SK-N-SH (cell line): ENCODE measurements around the gene BAD. TPM values are rescaled to one million over a fixed set of nuclear protein-coding genes. Genes with fewer than 3 reads are reported as not detected.

Experiments
- CTCF ChIA-PET: fragments of 300-600, 350-600 bp; formaldehyde crosslinking; extraction: SDS; loops from one replicate; lab custom pipeline; 2021; lab: Yijun Ruan, JAX
- POLR2A ChIA-PET: fragments of 350-600 bp; sonication (Branson Sonifier 250); formaldehyde crosslinking; extraction: SDS; loops from one replicate; lab custom pipeline; 2020; ENCODE audit warnings: antibody characterized with exemption, inconsistent platforms; lab: Yijun Ruan, JAX
- DNase-seq: peaks from one replicate; pipeline ENCODE4 v3.0.0; 2012
- H2AFZ ChIP-seq: fragments of 200-600 bp; sonication (generic); 2 replicates; pipeline ENCODE4 v1.8.1; 2016; ENCODE audit warnings: antibody characterized with exemption, mild to moderate bottlenecking, low read depth
- H3F3A ChIP-seq: fragments of 200-600 bp; sonication (generic); replicated peaks from 2 replicates; pipeline ENCODE3; 2016; ENCODE audit warnings: antibody characterized with exemption, mild to moderate bottlenecking; ENCODE audit not compliant: insufficient read depth
- H3K27ac ChIP-seq, 2 experiments: fragments of 200-500 bp in 1 of 2; fragments of 200-600 bp in 1 of 2; sonication (Bioruptor generic) in 1 of 2; sonication (generic), shearing (Covaris generic) in 1 of 2; 2 replicates each; pipeline versions ENCODE4 v1.5.1 to v1.6.1; 2014 to 2016; ENCODE audit warnings: low read depth in 2 of 2, inconsistent platforms in 1 of 2, low read length in 1 of 2, mild to moderate bottlenecking in 1 of 2, mixed read lengths in 1 of 2
- H3K27me3 ChIP-seq: fragments of 200-600 bp; sonication (generic), shearing (Covaris generic); 2 replicates; pipeline ENCODE4 v1.6.1; 2016; ENCODE audit warnings: mixed run types; ENCODE audit not compliant: insufficient read depth
- H3K36me3 ChIP-seq, 2 experiments: fragments of 200-500 bp in 1 of 2; fragments of 200-600 bp in 1 of 2; sonication (Bioruptor generic) in 1 of 2; sonication (generic) in 1 of 2; replicated peaks in 1 of 2; 2 replicates each; pipeline versions ENCODE3 to v1.5.1; 2014 to 2016; ENCODE audit warnings: low read length in 1 of 2, mild to moderate bottlenecking in 1 of 2; ENCODE audit not compliant: insufficient read depth in 2 of 2, control insufficient read depth in 1 of 2
- H3K4me1 ChIP-seq, 2 experiments: fragments of 200-500 bp in 1 of 2; fragments of 200-600 bp in 1 of 2; sonication (Bioruptor generic) in 1 of 2; sonication (generic), shearing (Covaris generic) in 1 of 2; 2 replicates each; pipeline versions ENCODE4 v1.5.1 to v1.6.1; 2014 to 2016; ENCODE audit warnings: low read depth in 1 of 2, low read length in 1 of 2, mixed run types in 1 of 2; ENCODE audit not compliant: insufficient read depth in 2 of 2, control insufficient read depth in 1 of 2
- H3K4me2 ChIP-seq: fragments of 200-600 bp; sonication (generic), shearing (Covaris generic); 2 replicates; pipeline ENCODE4 v1.6.1; 2017; ENCODE audit warnings: mixed run types
- H3K4me3 ChIP-seq, 2 experiments: fragments of 200-500 bp in 1 of 2; fragments of 200-600 bp in 1 of 2; sonication (Bioruptor generic) in 1 of 2; sonication (generic), shearing (Covaris generic) in 1 of 2; 2 replicates each; pipeline versions ENCODE4 v1.5.1 to v1.8.1; 2014 to 2016; ENCODE audit warnings: low read depth in 2 of 2, inconsistent platforms in 1 of 2, low read length in 1 of 2, mild to moderate bottlenecking in 1 of 2, mixed read lengths in 1 of 2, moderate library complexity in 1 of 2
- H3K79me2 ChIP-seq: fragments of 200-600 bp; sonication (generic); 2 replicates; pipeline ENCODE4 v1.8.1; 2017; ENCODE audit warnings: mild to moderate bottlenecking; ENCODE audit not compliant: insufficient read depth
- H3K9ac ChIP-seq: fragments of 200-600 bp; sonication (generic); 2 replicates; pipeline ENCODE4 v1.6.1; 2017; ENCODE audit warnings: mixed run types
- H3K9me2 ChIP-seq: fragments of 200-600 bp; sonication (generic); 2 replicates; pipeline ENCODE4 v1.6.1; 2017; ENCODE audit warnings: mixed run types
- H3K9me3 ChIP-seq: fragments of 200-600 bp; sonication (generic); 2 replicates; pipeline ENCODE4 v1.6.1; 2017; ENCODE audit warnings: mixed run types, mild to moderate bottlenecking, moderate library complexity
- H4K20me1 ChIP-seq: fragments of 200-600 bp; sonication (generic); 2 replicates; pipeline ENCODE4 v1.6.1; 2017; ENCODE audit warnings: mild to moderate bottlenecking, mixed run types; ENCODE audit not compliant: insufficient read depth
- CHD2 ChIP-seq: fragments of 150-350 bp; IDR thresholded peaks from 2 replicates; pipeline ENCODE4 v1.6.1; 2018; ENCODE audit warnings: low read length; ENCODE audit not compliant: partially characterized antibody
- CTCF ChIP-seq: fragments of 200-600 bp; sonication (generic); IDR thresholded peaks from 2 replicates; pipeline ENCODE4 v1.6.1; 2017; ENCODE audit warnings: antibody characterized with exemption, mild to moderate bottlenecking, moderate library complexity
- ELF1 ChIP-seq: IDR thresholded peaks from 2 replicates; pipeline ENCODE4 v1.4.0; 2012
- GABPA ChIP-seq: IDR thresholded peaks from 2 replicates; pipeline ENCODE4 v1.4.0; 2012; ENCODE audit warnings: low read depth, mild to moderate bottlenecking
- MAX ChIP-seq: IDR thresholded peaks from 2 replicates; pipeline ENCODE4 v1.4.0; 2012; ENCODE audit warnings: low read depth
- MEF2A ChIP-seq: IDR thresholded peaks from 2 replicates; pipeline ENCODE4 v1.4.0; 2012; ENCODE audit warnings: low read depth, borderline replicate concordance
- NFIC ChIP-seq: IDR thresholded peaks from 2 replicates; pipeline ENCODE4 v1.4.0; 2012; ENCODE audit warnings: borderline replicate concordance
- POLR2AphosphoS5 ChIP-seq: IDR thresholded peaks from 2 replicates; pipeline ENCODE4 v1.6.1; 2012; ENCODE audit warnings: low read depth, low read length
- REST ChIP-seq: IDR thresholded peaks from 2 replicates; pipeline ENCODE4 v1.6.1; 2012; ENCODE audit warnings: mild to moderate bottlenecking, low read depth, low read length, moderate library complexity
- RFX5 ChIP-seq: IDR thresholded peaks from 2 replicates; pipeline ENCODE4 v1.6.1; 2012; ENCODE audit warnings: mild to moderate bottlenecking, improper control_type of control experiment, low read length
- RXRA ChIP-seq: IDR thresholded peaks from 2 replicates; pipeline ENCODE4 v1.4.0; 2012; ENCODE audit warnings: low read depth, mild to moderate bottlenecking, borderline replicate concordance
- SMC3 ChIP-seq: IDR thresholded peaks from 2 replicates; pipeline ENCODE4 v1.6.1; 2012; ENCODE audit warnings: low read depth, low read length, improper control_type of control experiment
- TAF1 ChIP-seq: IDR thresholded peaks from 2 replicates; pipeline ENCODE4 v1.6.1; 2012; ENCODE audit warnings: low read depth, mild to moderate bottlenecking, low read length, moderate library complexity, borderline replicate concordance
- TCF12 ChIP-seq: IDR thresholded peaks from 2 replicates; pipeline ENCODE4 v1.4.0; 2012
- USF1 ChIP-seq: IDR thresholded peaks from 2 replicates; pipeline ENCODE4 v1.4.0; 2012; ENCODE audit warnings: low read depth, borderline replicate concordance
- USF2 ChIP-seq: fragments of 150-350 bp; IDR thresholded peaks from 2 replicates; pipeline ENCODE4 v1.6.1; 2017; ENCODE audit warnings: antibody characterized with exemption, low read length, low read depth, borderline replicate concordance
- WGBS: methylation state at CpG from one replicate; pipeline ENCODE4 v1.1.6; 2017; ENCODE audit warnings: low lambda C conversion rate; 5-methylcytosine and 5-hydroxymethylcytosine counted together
- polyA plus RNA-seq, 3 experiments: library from polyadenylated mRNA; depleted of rRNA; stranded (reverse); fragments of >200 nt; gene quantifications; 2 replicates each; pipeline ENCODE4 v1.2.3, GENCODE V29; 2012

The BAD gene
- polyA plus RNA-seq, 1 of the 3 experiments (the other 2 are of a cell fraction) = 80.9 TPM

GRCh38 chr11:64306563-64306875, 22.1 kb upstream of the BAD start:
- Histone ChIP-seq H3K79me2 (peaks cover 34% of the 10 kb centered on the region; the same call in 1 of the 2 replicates), H3K4me2 (peak overlapping the region; percentile 99), H3K27me3 (no peaks in the 10 kb centered on the region), H3K36me3 (peaks cover 0 to 2% of the 10 kb centered on the region in 2 experiments), H3K4me1 (peaks cover 5 to 18% of the 10 kb centered on the region in 2 experiments; a peak in 2 of 4 replicates), H3K27ac (peak overlapping the region in 1 of 2 experiments; percentile 62; a peak in 1 of 4 replicates), H3K4me3 (peak overlapping the region; percentile 65 to 78), H3K9me3 (no peaks in the 10 kb centered on the region), H3K9me2 (no peaks in the 10 kb centered on the region), H2AFZ (peak overlapping the region; percentile 84; the same call in 1 of the 2 replicates), H3K9ac (peak overlapping the region; percentile 65), H4K20me1 (no peaks in the 10 kb centered on the region), H3F3A (peaks cover 12% of the 10 kb centered on the region)
- WGBS = 26% methylated on average over 8 of the region's 9 CpGs
- no peak for TF ChIP-seq CHD2
- no peak for TF ChIP-seq CTCF
- TF ChIP-seq MAX = no peak
- no peak for TF ChIP-seq MEF2A
- no peak for TF ChIP-seq ELF1
- no peak for TF ChIP-seq REST
- no peak for TF ChIP-seq POLR2AphosphoS5
- no peak for TF ChIP-seq TCF12
- TF ChIP-seq USF2 = no peak
- no peak for TF ChIP-seq NFIC
- no peak for TF ChIP-seq TAF1
- TF ChIP-seq GABPA = no peak
- no peak for TF ChIP-seq RFX5
- TF ChIP-seq SMC3 = no peak
- no peak for TF ChIP-seq USF1
- no peak for TF ChIP-seq RXRA
- ChIA-PET CTCF (interaction anchor here (1.0 to 6.7 kb wide), 3 partner anchors 11 to 24 kb away, joined by 3 to 196 read pairs (median 27); partner anchors contain the start of genes BAD, GPR137, KCNK4 and PRDX5), POLR2A (interaction anchor here (1.6 kb wide), 1 partner anchor 11 kb away, joined by 9 read pairs; the partner anchor contains the start of gene PRDX5)
- DNase-seq = no peak
